ENCODE data around the gene IRX5.

Gene IRX5

DNA sequence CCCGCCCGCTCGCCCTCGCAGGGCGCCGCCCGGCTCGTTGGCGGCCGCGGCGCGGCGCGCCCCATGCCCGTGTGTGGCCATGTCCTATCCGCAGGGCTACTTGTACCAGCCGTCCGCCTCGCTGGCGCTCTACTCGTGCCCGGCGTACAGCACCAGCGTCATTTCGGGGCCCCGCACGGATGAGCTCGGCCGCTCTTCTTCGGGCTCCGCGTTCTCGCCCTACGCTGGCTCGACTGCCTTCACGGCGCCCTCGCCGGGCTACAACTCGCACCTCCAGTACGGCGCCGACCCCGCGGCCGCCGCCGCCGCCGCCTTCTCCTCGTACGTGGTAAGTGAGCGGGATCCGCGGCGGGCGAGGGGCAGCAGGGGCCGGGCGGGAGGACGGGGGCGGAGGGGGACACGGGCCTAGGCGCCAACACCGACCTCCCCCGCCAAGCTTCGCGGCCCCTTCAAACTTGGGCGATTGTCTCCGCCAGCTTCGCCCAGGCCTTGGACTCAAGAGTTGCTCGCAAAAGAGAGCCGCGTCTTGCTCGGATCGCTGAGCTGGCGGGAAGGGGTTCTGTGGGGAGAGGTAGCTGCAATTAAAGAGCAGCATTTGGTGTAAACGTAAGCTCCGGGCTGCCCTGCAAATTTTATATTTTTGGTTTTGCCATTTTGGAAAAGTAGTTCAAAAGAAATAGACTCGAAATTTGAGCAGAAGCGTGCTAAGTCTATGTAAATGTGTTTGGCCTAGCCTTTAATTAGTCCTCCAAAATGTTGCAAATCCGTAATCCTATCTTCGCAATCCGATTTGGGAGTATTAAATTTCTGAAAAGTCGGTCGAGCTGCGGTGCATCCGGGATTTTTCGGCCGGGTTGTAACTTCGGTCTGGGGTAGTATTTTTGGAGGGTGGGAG lies 702 bp downstream of the IRX5 start:
- DNase-seq = no peak

- no peak for DNase-seq
Observed at GRCh38 chr16:54932021-54932660, 1.5 kb downstream of the IRX5 start.

GRCh38 chr16:54932737-54933254 lies 2.1 kb downstream of the IRX5 start:
- DNase-seq = no peak

DNA sequence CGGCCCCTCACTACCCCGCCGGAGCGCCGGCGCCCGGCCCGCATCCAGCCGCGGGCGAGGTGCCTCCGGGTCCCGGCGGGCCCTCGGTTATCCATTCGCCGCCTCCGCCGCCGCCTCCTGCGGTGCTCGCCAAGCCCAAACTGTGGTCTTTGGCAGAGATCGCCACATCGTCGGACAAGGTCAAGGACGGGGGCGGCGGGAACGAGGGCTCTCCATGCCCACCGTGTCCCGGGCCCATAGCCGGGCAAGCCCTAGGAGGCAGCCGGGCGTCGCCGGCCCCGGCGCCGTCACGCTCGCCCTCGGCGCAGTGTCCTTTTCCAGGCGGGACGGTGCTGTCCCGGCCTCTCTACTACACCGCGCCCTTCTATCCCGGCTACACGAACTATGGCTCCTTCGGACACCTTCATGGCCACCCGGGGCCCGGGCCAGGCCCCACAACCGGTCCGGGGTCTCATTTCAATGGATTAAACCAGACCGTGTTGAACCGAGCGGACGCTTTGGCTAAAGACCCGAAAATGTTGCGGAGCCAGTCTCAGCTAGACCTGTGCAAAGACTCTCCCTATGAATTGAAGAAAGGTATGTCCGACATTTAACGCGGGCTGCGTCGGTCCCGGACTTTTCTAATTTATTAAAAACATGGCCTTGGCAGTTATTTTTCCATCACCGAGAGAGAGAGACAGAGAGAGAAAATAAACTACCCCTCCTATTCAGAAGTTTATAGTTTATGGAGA lies 2.8 kb downstream of the IRX5 start:
- no peak for DNase-seq

GRCh38 chr16:54934481-54935265 lies 4.0 kb downstream of the IRX5 start:
- no peak for DNase-seq

DNA sequence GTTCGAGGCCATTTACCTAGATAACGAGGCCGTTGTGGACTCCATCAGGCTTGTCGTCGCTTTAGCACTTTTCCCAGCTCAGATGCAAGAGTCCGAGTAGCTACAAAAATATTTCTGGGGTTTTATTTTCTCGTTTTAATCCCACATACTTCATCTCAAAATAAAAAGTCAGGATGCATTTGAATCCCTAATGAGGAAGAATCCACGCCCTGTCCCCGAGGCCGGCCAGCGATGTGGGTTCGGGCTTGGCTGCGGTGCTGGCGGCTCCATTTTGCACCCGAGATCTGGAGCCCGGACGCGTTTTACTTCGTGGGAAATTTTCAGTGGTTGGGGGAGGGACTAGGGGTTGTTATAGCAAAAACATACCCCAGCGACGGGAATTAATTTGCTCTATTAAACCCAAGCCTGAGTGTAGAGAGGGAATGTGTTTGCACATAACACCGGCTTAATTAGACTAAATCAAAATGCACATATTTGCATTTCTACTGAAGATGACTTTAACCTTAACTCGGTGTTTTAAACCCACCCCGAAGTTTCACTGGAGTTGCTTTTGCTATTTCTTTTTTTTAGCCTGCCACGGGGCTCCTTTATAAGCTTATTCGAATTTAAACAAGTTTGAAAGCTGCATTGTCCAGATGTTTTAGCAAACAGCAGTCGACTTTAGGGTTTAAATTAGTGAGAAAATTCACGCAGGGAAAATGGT lies 4.8 kb downstream of the IRX5 start:
- no peak for DNase-seq

- no peak for DNase-seq
Observed at GRCh38 chr16:54936201-54936978, 5.7 kb downstream of the IRX5 start.

GRCh38 chr16:54936979-54937670 lies 6.5 kb downstream of the IRX5 start:
- DNase-seq = no peak

- DNase-seq = no peak
Observed at GRCh38 chr16:54937671-54938211, 7.1 kb downstream of the IRX5 start.

GRCh38 chr16:54938212-54939028 lies 7.8 kb downstream of the IRX5 start:
- no peak for DNase-seq

DNA sequence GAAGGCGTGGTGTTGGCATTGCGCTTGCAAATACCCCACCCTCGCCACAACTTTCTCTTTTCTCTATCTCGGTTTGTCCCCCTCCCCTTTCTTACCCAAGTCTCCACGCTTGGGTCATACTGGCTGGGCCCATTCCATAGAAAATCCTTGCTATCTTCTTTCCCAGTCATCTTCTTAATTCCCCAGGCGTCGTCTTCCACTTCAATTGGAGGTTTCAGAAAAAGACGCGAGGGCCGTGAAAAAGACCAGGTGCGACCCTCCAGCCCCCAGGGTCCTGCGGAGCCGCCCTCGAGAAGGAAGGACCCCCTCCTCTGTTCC lies 8.3 kb downstream of the IRX5 start:
- no peak for DNase-seq

GRCh38 chr16:54939510-54940278 lies 9.0 kb downstream of the IRX5 start:
- DNase-seq = no peak

GRCh38 chr16:54940279-54940604 lies 9.6 kb downstream of the IRX5 start:
- no peak for DNase-seq

- no peak for DNase-seq
Observed at GRCh38 chr16:54942353-54942943, 11.8 kb downstream of the IRX5 start.

DNA sequence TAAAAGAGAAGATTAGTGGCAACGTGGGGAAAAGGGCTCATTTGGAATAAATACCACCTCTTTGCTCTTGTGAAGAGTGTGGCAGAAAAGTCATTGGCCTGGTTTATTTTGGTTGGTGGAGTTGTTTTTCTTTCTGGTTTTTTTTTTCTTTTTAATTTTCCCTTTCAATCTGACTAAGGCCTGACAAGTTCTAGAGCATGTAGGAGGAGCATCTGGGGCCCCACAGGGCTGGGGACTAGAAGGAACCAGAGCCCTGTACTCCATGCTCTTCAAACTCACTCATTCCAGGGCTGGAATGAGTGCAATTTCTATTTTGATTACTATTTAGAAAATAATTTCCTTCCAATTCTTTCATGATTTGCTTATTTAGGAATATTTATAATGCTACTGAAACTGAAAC lies 13.3 kb downstream of the IRX5 start:
- DNase-seq = no peak

- no peak for DNase-seq
Observed at GRCh38 chr16:54945063-54945462, 14.4 kb downstream of the IRX5 start.

DNA sequence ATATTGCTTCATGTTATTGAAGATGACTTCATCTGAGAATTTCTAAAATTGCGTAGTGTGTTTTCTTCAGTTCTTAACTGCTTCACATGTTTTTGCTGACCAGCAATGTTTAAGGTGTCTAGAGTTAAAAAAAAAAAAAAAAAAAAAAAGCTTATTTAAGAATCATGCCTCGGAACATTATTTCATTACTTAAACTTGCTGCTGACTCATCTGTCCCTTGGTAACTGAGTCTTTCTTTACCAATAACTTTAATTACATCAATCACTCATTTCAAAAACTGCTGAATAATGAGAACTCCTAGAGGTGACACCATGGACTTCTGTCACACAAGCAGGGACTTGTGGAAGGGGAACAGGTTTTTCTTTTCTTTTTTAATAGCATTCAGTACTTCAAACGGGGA lies 16.2 kb downstream of the IRX5 start:
- DNase-seq = no peak

DNA sequence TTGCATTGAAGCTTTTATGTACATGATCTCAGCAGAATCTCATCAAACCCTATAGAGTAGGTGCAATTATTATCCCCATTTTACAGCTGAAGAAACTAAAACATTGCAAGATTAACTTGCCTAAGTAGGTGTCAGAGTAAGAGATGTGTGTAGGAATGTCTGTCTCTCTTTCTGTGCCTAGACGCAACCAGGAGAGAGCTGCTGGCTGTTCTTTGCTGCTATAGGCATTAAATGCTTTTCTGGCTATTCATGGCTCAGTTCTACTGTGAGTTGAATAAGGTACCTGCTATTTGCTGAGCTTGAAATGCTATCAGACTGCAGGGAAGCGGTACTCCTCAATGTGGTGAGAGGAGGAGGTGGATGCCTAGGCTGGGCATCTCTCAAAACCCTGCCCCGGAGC lies 17.0 kb downstream of the IRX5 start:
- DNase-seq = no peak

DNA sequence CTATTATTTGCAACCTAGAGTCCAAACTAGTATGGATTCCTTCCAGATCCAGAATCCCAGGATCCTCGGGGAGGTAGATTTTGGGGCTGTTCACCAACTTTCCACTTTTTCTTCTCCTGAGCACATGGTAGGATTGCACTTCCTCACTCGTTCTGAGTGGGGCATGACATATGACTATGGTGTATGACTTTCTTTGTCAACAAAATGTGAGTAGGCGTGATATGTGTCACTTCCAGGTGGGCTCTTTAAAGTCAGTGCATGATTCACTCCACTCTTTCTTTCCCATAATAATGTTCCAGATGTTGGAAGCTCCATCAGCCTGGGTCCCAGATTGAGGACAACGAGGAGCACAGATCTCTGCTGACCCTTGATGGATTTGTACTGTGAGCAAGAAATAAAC lies 21.5 kb downstream of the IRX5 start:
- DNase-seq = no peak
